ENCODE results near the gene CHL1. TPM values are rescaled to one million over a fixed set of nuclear protein-coding genes. Genes with fewer than 3 reads are reported as not detected.

Gene CHL1
- total RNA-seq, 1 donor from 2014 or later, result 0.26 TPM

DNA sequence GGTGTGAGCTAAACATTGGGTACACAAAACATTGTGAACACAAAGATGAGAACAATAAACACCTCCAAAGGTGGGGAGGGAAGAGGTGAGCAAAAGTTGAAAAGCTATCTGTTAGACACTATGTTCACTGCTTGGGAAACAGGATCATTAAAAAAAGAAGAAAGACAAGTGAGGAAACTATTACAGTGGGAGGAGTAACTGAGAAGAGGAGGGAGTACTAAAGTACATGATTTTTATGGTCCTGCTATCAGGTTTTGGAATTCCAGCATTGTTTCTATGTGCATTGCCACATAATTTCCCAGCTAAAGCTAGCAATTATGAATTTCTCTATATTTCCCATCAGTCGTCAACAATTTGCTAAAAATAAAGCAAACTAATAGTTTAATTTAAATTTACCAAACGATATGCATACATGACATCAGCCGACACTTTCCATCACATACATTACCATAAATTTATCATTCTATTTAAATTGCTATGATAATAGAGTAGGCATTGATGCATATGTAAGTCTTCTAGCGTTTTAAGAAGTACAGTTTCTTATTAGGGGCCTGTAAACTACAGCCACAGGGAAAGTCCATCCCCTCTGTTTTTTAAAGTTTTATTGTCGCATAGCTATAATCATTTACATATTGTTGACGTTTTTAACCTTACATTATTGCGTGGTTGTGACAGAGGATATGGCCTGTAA is 221.8 kb downstream of the CHL1 start:
- DNase-seq (ENCODE audit: low read depth) (no peak), FAIRE-seq (no peak)
- TF ChIP-seq, protein P1, sequence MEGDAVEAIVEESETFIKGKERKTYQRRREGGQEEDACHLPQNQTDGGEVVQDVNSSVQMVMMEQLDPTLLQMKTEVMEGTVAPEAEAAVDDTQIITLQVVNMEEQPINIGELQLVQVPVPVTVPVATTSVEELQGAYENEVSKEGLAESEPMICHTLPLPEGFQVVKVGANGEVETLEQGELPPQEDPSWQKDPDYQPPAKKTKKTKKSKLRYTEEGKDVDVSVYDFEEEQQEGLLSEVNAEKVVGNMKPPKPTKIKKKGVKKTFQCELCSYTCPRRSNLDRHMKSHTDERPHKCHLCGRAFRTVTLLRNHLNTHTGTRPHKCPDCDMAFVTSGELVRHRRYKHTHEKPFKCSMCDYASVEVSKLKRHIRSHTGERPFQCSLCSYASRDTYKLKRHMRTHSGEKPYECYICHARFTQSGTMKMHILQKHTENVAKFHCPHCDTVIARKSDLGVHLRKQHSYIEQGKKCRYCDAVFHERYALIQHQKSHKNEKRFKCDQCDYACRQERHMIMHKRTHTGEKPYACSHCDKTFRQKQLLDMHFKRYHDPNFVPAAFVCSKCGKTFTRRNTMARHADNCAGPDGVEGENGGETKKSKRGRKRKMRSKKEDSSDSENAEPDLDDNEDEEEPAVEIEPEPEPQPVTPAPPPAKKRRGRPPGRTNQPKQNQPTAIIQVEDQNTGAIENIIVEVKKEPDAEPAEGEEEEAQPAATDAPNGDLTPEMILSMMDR (IDR thresholded peaks at IDR 0.05; ENCODE audit: insufficient read depth, low read length, severe bottlenecking), result no peak
- Histone ChIP-seq H3K36me3 (ENCODE audit: control insufficient read depth, insufficient read depth, low read length) (no peaks in the 10 kb centered on the region), H3K4me3 (ENCODE audit: low read depth, low read length) (no peak overlapping the region), H3K27me3 (ENCODE audit: control insufficient read depth, insufficient read depth, low read length) (no peaks in the 10 kb centered on the region)

DNA sequence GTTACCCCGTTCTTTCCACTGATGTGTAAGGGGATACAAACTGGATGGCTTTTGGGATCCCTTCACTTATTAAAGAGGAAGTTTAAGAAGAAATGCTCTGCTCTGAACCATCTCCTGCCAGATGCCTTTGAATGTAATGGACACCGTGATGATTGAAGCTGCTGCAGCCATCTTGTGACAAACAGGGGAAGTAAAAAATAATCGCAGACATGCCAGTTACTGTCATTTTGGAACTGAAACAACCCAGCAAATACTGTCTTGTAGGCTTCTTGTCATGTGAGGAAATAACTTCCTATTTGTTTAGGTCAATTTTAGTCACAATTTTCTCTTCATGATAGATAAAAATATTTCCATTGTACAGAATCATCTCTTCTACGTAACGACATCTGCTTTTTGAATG is 224.0 kb downstream of the CHL1 start:
- H3K36me3 ChIP-seq (ENCODE audit: control insufficient read depth, insufficient read depth, low read length), result no peaks in the 10 kb centered on the region
- no peaks in the 10 kb centered on the region for H3K27me3 ChIP-seq (ENCODE audit: control insufficient read depth, insufficient read depth, low read length)
- DNase-seq (ENCODE audit: low read depth) (no peak), FAIRE-seq (no peak)
- TF ChIP-seq, protein P1 (IDR thresholded peaks at IDR 0.05; ENCODE audit: insufficient read depth, low read length, severe bottlenecking), result no peak
- H3K4me3 ChIP-seq (ENCODE audit: low read depth, low read length), result no peak overlapping the region

DNA sequence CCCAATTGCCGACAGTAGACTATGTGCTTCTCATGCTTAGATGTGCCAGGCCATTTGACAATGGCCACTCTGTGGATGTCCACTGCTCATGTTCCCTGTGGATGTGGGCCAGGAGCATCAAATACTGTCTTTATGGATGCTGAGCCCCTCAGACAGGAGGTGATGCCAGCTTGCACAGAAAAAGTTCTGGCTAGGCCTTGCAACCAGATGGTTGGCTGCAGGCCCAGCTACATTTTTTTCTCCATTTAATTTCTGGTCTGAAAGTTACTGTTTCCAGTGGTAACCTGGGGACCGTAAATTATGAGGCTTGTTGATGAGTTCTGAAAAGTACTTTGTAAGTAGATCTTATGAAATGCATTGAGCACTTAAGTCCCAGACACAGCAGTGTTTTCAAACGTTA is 228.5 kb downstream of the CHL1 start:
- Histone ChIP-seq H3K27me3 (ENCODE audit: control insufficient read depth, insufficient read depth, low read length) (no peaks in the 10 kb centered on the region), H3K36me3 (ENCODE audit: control insufficient read depth, insufficient read depth, low read length) (no peaks in the 10 kb centered on the region), H3K4me3 (ENCODE audit: low read depth, low read length) (no peak overlapping the region)
- DNase-seq (ENCODE audit: low read depth), result no peak
- TF ChIP-seq, protein P1 (IDR thresholded peaks at IDR 0.05; ENCODE audit: insufficient read depth, low read length, severe bottlenecking), result no peak
- peak; percentile 28 for FAIRE-seq

DNA sequence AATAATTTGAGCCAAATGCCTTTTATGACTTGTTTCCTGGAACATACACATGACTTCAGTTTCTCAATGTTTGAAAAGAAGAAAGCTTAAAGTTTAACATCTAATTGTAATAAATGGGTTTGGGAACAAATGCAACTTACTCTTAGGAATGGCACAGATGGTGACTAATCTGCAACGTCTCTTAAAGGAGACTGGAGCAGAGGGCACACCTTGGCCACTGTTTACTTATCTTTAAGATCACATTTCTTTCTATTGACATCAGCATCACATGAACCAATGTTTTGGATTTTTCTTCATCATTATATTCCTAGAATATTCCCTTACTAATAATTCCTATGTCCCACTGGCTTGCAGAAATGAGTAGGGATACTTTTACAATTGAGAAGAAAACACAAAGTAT is 229.5 kb downstream of the CHL1 start:
- FAIRE-seq, result no peak
- peak; percentile 86 for DNase-seq (ENCODE audit: low read depth)

DNA sequence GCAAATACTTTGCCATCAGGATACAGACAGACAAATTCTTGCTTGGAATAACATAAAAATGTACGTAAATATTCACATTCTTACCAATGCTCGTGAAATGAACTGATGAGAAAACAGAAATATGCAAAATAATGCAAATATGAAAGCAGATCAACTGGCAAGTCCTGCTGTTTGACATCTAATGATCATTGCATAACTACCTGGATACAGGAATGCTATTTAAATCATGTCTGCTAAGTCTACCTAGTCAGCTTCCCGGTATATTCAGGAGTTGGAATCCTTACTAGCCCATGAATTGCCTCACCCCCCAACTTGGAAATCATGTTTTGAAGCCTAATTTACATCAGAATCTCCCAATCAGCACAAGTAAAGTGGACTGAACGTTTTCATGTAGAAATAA is 230.6 kb downstream of the CHL1 start:
- TF ChIP-seq, protein P1 (IDR thresholded peaks at IDR 0.05; ENCODE audit: insufficient read depth, low read length, severe bottlenecking), result no peak
- FAIRE-seq (no peak), DNase-seq (ENCODE audit: low read depth) (no peak)
- Histone ChIP-seq H3K27me3 (ENCODE audit: control insufficient read depth, insufficient read depth, low read length) (no peaks in the 10 kb centered on the region), H3K36me3 (ENCODE audit: control insufficient read depth, insufficient read depth, low read length) (no peaks in the 10 kb centered on the region), H3K4me3 (ENCODE audit: low read depth, low read length) (no peak overlapping the region)

More for the DNA sequence above, 229.5 kb downstream of the CHL1 start:
- no peaks in the 10 kb centered on the region for H3K27me3 ChIP-seq (ENCODE audit: control insufficient read depth, insufficient read depth, low read length)
- TF ChIP-seq, protein P1 (IDR thresholded peaks at IDR 0.05; ENCODE audit: insufficient read depth, low read length, severe bottlenecking), result no peak
- no peaks in the 10 kb centered on the region for H3K36me3 ChIP-seq (ENCODE audit: control insufficient read depth, insufficient read depth, low read length)
- H3K4me3 ChIP-seq (ENCODE audit: low read depth, low read length), result no peak overlapping the region

DNA sequence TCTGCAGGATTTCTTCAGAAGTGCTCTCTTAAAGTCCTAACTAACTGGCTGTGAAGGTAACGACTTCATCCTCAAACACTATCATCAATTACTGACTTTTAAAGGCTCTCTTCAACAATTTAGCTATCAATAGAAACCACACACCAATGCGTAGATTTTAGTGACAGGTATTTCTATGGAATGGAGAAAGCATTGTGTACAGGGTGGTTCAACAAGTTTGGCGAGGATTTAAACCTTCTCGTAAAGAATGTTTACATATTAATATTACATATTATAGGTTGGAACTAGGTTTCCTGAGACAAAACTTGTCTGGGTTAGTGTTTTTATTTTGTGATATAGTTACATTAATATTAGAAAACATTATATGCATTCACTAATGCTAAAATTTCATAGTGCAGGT is 233.6 kb downstream of the CHL1 start:
- DNase-seq (ENCODE audit: low read depth), result peak; percentile 31
- FAIRE-seq, result no peak
- TF ChIP-seq, protein P1 (IDR thresholded peaks at IDR 0.05; ENCODE audit: insufficient read depth, low read length, severe bottlenecking), result no peak
- Histone ChIP-seq H3K4me3 (ENCODE audit: low read depth, low read length) (no peak overlapping the region), H3K27me3 (ENCODE audit: control insufficient read depth, insufficient read depth, low read length) (no peaks in the 10 kb centered on the region), H3K36me3 (ENCODE audit: control insufficient read depth, insufficient read depth, low read length) (no peaks in the 10 kb centered on the region)

Measured in bronchial epithelial cell (primary cell).